ENCODE data around the gene MPHOSPH9.

Gene MPHOSPH9

DNA sequence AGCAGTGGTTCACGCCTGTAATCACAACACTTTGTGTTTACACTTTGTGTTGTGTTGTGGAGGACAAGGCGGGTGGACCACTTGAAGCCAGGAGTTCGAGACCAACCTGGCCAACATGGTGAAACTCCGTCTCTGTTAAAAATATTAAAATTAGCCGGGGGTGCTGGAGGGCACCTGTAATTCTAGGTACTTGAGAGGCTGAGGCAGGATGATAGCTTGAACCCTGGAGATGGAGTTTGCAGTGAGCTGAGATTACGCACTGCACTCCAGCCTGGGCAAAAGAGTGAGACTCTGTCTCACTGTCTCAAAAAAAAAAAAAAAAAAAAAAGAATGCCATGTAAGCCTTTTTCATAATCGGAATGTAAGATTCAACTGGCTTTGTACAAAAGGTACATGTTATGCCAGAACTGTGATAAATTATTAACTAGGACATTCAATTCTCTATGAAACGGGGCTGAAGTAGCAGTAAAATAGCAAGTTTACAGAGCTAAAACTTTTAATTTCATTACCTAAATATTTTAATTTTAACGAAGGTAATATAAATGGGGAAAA, 68.2 kb downstream of the MPHOSPH9 start:
- Histone ChIP-seq H3K4me1 (ENCODE audit: insufficient read depth, insufficient read length) (peaks cover 7% of the 10 kb centered on the region), H3K9ac (ENCODE audit: insufficient read length, low read depth) (no peak overlapping the region), H3K9me3 (ENCODE audit: insufficient read depth, low read length) (no peaks in the 10 kb centered on the region), H3K36me3 (ENCODE audit: insufficient read depth, insufficient read length, low read length) (peaks cover 51% of the 10 kb centered on the region), H3K27me3 (ENCODE audit: insufficient read depth, insufficient read length) (no peaks in the 10 kb centered on the region), H3K4me3 (ENCODE audit: insufficient read length, low read depth) (no peak overlapping the region)
- DNase-seq (ENCODE audit: low read depth, low spot score), result no peak
- TF ChIP-seq SUZ12 (IDR thresholded peaks at IDR 0.05; ENCODE audit: extremely low read depth, insufficient read depth, insufficient read length), result no peak
- TF ChIP-seq ZNF274 (IDR thresholded peaks at IDR 0.05; ENCODE audit: low read depth, low read length), result no peak
- no peak for TF ChIP-seq YY1 (IDR thresholded peaks at IDR 0.05; ENCODE audit: insufficient read depth, insufficient read length)

DNA sequence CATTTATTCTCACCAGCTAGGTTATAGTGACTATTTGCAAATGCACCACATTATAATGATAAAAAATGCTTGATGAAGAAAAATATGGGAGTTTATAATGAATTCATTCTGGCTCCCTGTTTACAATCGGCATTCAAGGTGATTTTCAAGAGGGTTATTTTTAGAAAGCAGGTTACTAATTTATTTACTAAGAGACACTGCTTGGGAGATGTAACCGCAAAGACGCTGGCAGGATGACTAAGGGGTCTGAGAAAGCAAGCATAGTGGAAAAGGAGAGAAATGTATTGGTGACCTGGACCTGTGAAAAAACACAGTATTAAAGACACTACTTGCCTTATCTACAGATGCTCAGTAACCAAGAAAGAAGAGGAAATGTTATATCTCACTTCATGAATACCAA, 68.7 kb downstream of the MPHOSPH9 start:
- H3K4me1 ChIP-seq (ENCODE audit: insufficient read depth, insufficient read length), result peaks cover 7% of the 10 kb centered on the region
- H3K27me3 ChIP-seq (ENCODE audit: insufficient read depth, insufficient read length), result no peaks in the 10 kb centered on the region
- DNase-seq (ENCODE audit: low read depth, low spot score), result no peak
- H3K4me3 ChIP-seq (ENCODE audit: insufficient read length, low read depth), result no peak overlapping the region
- no peak for TF ChIP-seq ZNF274 (IDR thresholded peaks at IDR 0.05; ENCODE audit: low read depth, low read length)
- no peak for TF ChIP-seq SUZ12 (IDR thresholded peaks at IDR 0.05; ENCODE audit: extremely low read depth, insufficient read depth, insufficient read length)
- no peak for TF ChIP-seq YY1 (IDR thresholded peaks at IDR 0.05; ENCODE audit: insufficient read depth, insufficient read length)
- no peaks in the 10 kb centered on the region for H3K9me3 ChIP-seq (ENCODE audit: insufficient read depth, low read length)
- H3K36me3 ChIP-seq (ENCODE audit: insufficient read depth, insufficient read length, low read length), result peaks cover 55% of the 10 kb centered on the region
- H3K9ac ChIP-seq (ENCODE audit: insufficient read length, low read depth), result no peak overlapping the region

DNA sequence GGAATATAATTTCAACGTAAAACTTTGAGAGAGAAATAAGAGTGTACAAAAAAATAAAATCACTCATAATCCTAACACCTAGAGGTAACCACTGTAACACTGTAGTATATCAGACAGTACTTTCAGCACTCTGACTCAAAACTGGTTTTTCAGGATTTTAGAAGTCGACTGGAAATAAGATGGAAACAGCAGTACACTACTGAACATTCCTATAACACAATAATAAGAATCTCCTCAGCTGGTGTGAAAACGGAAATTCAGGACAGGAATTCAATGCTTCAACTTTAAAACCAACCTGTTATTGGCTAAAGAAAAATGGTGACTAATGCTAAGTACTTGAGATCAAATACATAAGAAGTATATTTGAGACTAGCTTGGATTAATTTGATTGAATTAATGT, 69.7 kb downstream of the MPHOSPH9 start:
- Histone ChIP-seq H3K36me3 (ENCODE audit: insufficient read depth, insufficient read length, low read length) (peaks cover 55% of the 10 kb centered on the region), H3K4me1 (ENCODE audit: insufficient read depth, insufficient read length) (peaks cover 7% of the 10 kb centered on the region), H3K27me3 (ENCODE audit: insufficient read depth, insufficient read length) (no peaks in the 10 kb centered on the region), H3K4me3 (ENCODE audit: insufficient read length, low read depth) (no peak overlapping the region), H3K9me3 (ENCODE audit: insufficient read depth, low read length) (no peaks in the 10 kb centered on the region), H3K9ac (ENCODE audit: insufficient read length, low read depth) (no peak overlapping the region)
- TF ChIP-seq ZNF274 (IDR thresholded peaks at IDR 0.05; ENCODE audit: low read depth, low read length), result no peak
- DNase-seq (ENCODE audit: low read depth, low spot score), result no peak

DNA sequence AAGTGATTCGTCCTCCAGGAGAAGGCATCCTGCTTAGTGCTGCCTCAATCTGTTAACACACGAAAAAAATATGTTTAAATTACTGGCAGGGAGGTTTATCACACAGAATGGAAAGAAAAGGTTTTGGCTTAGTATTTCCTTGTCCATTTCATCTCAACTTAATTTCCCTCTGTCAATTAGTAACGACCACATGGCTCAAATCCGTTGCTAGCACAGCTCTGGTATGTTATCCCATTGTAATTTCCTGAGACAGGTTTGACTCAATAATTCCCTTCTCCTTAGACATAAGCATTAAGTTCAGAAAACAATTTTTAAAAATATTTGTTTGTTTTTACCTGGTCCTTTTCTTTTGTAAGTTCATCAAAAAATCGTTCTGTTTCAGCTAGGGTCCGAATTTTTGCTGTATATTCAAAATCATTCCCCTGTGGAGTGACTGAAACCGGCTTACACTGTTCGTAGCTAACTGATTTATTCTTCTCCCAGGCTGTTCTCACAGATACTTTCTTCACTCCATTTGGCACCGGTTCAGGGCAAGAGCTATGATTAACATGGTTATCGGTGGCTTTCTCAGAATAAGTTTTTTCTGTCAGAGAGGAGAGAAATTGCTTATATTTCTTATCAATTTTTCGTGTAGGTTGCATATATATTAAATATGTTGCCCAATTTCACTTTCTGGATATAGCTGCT, 72.0 kb downstream of the MPHOSPH9 start:
- no peak overlapping the region for H3K4me3 ChIP-seq (ENCODE audit: insufficient read length, low read depth)
- TF ChIP-seq YY1 (IDR thresholded peaks at IDR 0.05; ENCODE audit: insufficient read depth, insufficient read length) (no peak), SUZ12 (IDR thresholded peaks at IDR 0.05; ENCODE audit: extremely low read depth, insufficient read depth, insufficient read length) (no peak), ZNF274 (IDR thresholded peaks at IDR 0.05; ENCODE audit: low read depth, low read length) (no peak)
- H3K9me3 ChIP-seq (ENCODE audit: insufficient read depth, low read length), result no peaks in the 10 kb centered on the region
- no peaks in the 10 kb centered on the region for H3K27me3 ChIP-seq (ENCODE audit: insufficient read depth, insufficient read length)
- peaks cover 53% of the 10 kb centered on the region for H3K36me3 ChIP-seq (ENCODE audit: insufficient read depth, insufficient read length, low read length)
- H3K9ac ChIP-seq (ENCODE audit: insufficient read length, low read depth), result no peak overlapping the region
- no peak for DNase-seq (ENCODE audit: low read depth, low spot score)
- no peaks in the 10 kb centered on the region for H3K4me1 ChIP-seq (ENCODE audit: insufficient read depth, insufficient read length)

DNA sequence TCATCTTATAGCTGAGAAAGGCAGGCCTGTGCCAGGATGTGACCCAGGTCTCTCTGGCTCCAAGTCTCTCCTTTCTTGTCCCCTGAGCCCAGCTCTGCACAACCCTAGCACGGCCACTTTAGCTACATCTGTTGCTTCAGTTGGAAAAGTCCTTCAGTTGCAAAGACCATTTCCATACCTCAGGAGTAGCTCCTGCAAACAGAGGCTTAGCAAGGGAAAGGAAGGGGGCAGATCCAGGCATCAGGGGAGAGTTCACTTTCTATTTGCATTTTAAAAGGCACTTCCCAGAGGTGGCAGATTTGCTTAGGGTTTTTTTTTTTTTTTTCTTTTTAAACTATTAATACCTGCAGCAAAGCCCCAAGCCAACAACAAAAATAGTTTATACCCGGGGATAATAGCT, 79.0 kb downstream of the MPHOSPH9 start:
- Histone ChIP-seq H3K9ac (ENCODE audit: insufficient read length, low read depth) (peak overlapping the region; percentile 3), H3K4me3 (ENCODE audit: insufficient read length, low read depth) (no peak overlapping the region), H3K4me1 (ENCODE audit: insufficient read depth, insufficient read length) (peaks cover 18% of the 10 kb centered on the region), H3K36me3 (ENCODE audit: insufficient read depth, insufficient read length, low read length) (peaks cover 20% of the 10 kb centered on the region), H3K9me3 (ENCODE audit: insufficient read depth, low read length) (no peaks in the 10 kb centered on the region), H3K27me3 (ENCODE audit: insufficient read depth, insufficient read length) (peaks cover 22% of the 10 kb centered on the region)
- DNase-seq (ENCODE audit: low read depth, low spot score), result peak; percentile 77
- TF ChIP-seq YY1 (IDR thresholded peaks at IDR 0.05; ENCODE audit: insufficient read depth, insufficient read length) (no peak), SUZ12 (IDR thresholded peaks at IDR 0.05; ENCODE audit: extremely low read depth, insufficient read depth, insufficient read length) (no peak), ZNF274 (IDR thresholded peaks at IDR 0.05; ENCODE audit: low read depth, low read length) (no peak)

DNA sequence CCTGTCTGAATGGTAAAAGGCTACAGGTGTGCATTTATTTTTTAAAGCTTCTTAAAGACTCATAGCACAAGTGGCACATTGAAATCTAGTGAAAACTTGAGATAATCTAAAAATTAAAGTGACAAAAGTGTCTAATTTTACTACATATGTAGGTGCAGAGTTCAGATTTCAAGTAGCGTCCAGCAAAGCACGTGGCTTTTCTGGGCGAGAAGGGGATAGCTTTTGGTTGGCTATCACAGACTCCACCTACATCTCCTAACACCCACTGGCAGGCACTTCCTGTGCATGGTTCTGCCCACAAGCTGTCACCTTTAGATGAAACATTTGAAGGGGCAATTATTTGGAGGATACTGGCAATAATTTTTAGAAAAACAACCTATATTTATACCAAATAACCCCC, 80.1 kb downstream of the MPHOSPH9 start:
- H3K4me3 ChIP-seq (ENCODE audit: insufficient read length, low read depth), result no peak overlapping the region
- no peak for DNase-seq (ENCODE audit: low read depth, low spot score)
- TF ChIP-seq ZNF274 (IDR thresholded peaks at IDR 0.05; ENCODE audit: low read depth, low read length), result no peak
- no peak for TF ChIP-seq SUZ12 (IDR thresholded peaks at IDR 0.05; ENCODE audit: extremely low read depth, insufficient read depth, insufficient read length)
- no peak for TF ChIP-seq YY1 (IDR thresholded peaks at IDR 0.05; ENCODE audit: insufficient read depth, insufficient read length)
- H3K36me3 ChIP-seq (ENCODE audit: insufficient read depth, insufficient read length, low read length), result peaks cover 28% of the 10 kb centered on the region
- H3K9ac ChIP-seq (ENCODE audit: insufficient read length, low read depth), result no peak overlapping the region
- H3K27me3 ChIP-seq (ENCODE audit: insufficient read depth, insufficient read length), result peaks cover 26% of the 10 kb centered on the region
- H3K4me1 ChIP-seq (ENCODE audit: insufficient read depth, insufficient read length), result peaks cover 18% of the 10 kb centered on the region
- no peaks in the 10 kb centered on the region for H3K9me3 ChIP-seq (ENCODE audit: insufficient read depth, low read length)

DNA sequence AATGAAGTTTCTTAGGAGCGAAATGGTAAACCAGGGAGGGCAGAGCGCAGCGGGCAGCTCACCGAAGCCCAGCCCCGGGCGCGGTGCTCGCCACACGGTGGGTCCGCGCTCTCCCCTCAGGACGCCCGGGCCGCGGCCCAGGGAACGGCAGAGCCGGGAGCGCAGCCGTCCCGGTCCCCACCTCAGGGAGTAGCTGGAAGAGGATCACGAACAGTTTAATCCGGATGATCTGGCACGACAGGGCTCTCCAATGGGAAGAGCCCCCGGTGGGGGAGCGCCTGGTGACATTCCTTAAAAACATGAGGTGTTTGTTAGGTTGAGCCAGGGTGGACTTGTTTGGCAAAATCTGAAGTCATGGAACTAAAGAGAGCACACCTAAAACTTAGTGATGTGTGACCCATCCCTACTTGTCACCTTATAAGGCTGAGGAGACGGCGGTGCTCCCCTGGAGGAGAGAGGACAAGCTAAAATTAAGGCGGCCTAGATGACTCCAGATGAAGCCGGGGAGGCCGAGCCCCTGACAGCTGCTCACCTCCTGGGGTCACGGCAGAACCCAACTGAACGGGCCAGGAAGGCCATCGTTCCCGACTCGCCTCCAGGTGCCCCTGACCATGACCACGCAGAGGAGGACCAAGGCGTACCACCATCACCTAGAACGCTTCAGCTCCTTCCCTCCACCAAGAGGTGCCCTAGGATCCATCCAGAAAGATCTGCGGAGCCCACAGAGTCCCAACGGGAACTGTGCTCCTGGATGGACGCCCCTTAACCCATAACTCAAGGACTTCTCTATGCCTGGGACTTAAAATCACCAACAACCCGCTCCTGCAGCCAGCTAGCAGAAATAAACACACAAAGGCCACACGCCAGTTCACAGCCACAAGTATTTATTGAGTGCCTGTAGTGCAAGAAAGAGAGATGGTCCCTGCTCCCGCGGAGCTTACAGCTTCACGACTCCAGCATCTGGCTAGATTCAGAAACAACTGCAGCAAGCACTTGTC, 81.2 kb downstream of the MPHOSPH9 start:
- Histone ChIP-seq H3K27me3 (ENCODE audit: insufficient read depth, insufficient read length) (peaks cover 26% of the 10 kb centered on the region), H3K4me3 (ENCODE audit: insufficient read length, low read depth) (peak overlapping the region; percentile 55), H3K4me1 (ENCODE audit: insufficient read depth, insufficient read length) (peaks cover 18% of the 10 kb centered on the region), H3K36me3 (ENCODE audit: insufficient read depth, insufficient read length, low read length) (peaks cover 24% of the 10 kb centered on the region), H3K9me3 (ENCODE audit: insufficient read depth, low read length) (no peaks in the 10 kb centered on the region), H3K9ac (ENCODE audit: insufficient read length, low read depth) (peak overlapping the region; percentile 86)
- TF ChIP-seq ZNF274 (IDR thresholded peaks at IDR 0.05; ENCODE audit: low read depth, low read length) (no peak), YY1 (IDR thresholded peaks at IDR 0.05; ENCODE audit: insufficient read depth, insufficient read length) (no peak), SUZ12 (IDR thresholded peaks at IDR 0.05; ENCODE audit: extremely low read depth, insufficient read depth, insufficient read length) (no peak)
- no peak for DNase-seq (ENCODE audit: low read depth, low spot score)
